Epithelial cell of prostate (primary cell): ENCODE data around the gene ASTE1.
A peak's percentile ranks its signal among the peaks of the same experiment; 100 is the strongest.
"Not testable (repeated sequence)": the region's sequence is repeated elsewhere in the genome, so short reads cannot be mapped to it uniquely, and the experiment has no call there.

Experiments
- DNase-seq: peaks from one replicate; pipeline ENCODE4 v3.0.0-alpha.2; 2011; ENCODE audit warnings: low read depth, low spot score
- H3K27ac ChIP-seq: fragments of 450-650 bp; 2 replicates; pipeline ENCODE4 v1.5.1; 2017; ENCODE audit warnings: mild to moderate bottlenecking

Gene ASTE1

GRCh38 chr3:131009698-131010097 is 16.9 kb downstream of the ASTE1 start:
- H3K27ac ChIP-seq: no peak overlapping the region
- DNase-seq: no peak

GRCh38 chr3:131008326-131008725 is 18.3 kb downstream of the ASTE1 start:
- no peak overlapping the region for H3K27ac ChIP-seq
- no peak for DNase-seq

DNA sequence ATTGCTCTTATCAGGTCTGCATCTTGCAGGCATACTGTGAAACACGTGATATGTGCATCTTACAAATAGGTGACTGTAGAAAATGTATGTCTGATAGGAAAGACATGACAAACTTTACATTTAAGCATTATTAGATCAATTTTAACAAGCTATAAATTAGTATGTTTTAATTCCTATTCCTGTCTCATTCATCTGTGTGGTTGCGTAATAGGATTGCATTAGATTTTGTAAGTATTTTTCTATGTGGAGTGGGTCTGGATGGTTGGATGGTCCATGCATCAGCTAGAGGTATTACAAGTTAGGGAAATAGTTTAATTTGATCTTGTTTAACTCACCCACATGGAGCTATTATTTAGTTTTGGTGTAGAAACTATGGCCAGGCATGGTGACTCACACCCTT is 18.8 kb downstream of the ASTE1 start:
- no peak overlapping the region for H3K27ac ChIP-seq
- DNase-seq: no peak

DNA sequence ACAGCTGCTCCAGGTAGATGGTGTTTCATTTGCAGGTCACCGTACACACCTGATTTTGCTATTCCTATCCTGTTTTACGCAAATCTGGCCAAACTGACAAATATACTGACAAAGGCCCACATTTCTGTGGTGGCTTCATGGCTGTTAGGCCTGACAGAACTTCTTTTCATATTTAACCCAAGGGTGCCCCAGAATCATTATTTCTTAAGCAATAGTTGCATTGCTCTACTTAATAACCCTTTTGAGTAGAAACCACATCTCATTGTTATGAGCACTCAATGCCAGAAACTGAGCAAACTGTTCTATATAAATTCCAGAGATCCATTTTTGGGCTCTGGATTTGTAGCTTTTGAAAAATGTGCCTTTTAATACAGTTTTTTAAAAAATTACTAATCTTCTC is 19.4 kb downstream of the ASTE1 start:
- H3K27ac ChIP-seq: no peak overlapping the region
- no peak for DNase-seq

DNA sequence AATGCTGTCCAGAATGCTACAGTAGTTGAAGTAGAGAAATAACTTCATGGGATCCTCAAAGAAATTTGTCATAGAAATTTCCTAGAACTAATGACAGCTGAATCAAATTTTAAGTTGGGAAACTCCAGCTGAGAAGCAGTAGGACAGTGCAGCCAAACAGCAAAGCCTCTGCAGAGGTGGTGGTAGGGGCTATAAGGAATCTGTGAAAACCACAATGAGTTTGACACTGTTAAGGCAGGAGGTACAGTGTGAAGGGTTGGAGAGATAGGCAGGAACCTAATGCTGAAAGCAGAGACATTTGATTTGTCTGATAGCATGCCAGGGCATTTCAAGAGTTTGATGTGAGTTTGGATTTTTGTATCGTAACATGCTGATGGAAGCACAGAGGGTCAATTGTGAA is 22.0 kb downstream of the ASTE1 start:
- no peak overlapping the region for H3K27ac ChIP-seq
- no peak for DNase-seq

- no peak overlapping the region for H3K27ac ChIP-seq
- DNase-seq: no peak
Measured at GRCh38 chr3:131001071-131001470, 25.6 kb downstream of the ASTE1 start.

DNA sequence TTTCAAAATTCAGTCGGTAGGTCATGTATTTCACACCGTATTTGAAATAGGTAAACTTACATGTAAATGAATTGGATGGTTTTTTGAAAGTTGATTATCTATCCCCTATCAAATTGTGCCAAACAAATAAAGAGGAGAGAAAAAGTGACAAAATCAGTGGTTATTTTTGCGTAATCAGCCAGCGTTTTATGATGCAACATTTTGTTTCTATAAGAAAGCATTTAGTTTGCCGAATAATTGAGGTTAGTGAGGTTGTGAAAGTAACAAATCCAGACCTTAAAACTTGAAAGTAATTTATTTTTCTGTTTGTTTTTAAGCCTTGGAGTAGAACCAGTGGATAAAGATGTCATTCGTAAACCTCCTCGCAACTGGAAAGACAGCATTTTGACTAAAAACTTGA is 29.3 kb downstream of the ASTE1 start:
- no peak for DNase-seq
- no peak overlapping the region for H3K27ac ChIP-seq

- DNase-seq: no peak
- H3K27ac ChIP-seq: no peak overlapping the region
Measured at GRCh38 chr3:130992344-130992743, 34.3 kb downstream of the ASTE1 start.

- no peak overlapping the region for H3K27ac ChIP-seq
- no peak for DNase-seq
Measured at GRCh38 chr3:130991126-130991525, 35.5 kb downstream of the ASTE1 start.

DNA sequence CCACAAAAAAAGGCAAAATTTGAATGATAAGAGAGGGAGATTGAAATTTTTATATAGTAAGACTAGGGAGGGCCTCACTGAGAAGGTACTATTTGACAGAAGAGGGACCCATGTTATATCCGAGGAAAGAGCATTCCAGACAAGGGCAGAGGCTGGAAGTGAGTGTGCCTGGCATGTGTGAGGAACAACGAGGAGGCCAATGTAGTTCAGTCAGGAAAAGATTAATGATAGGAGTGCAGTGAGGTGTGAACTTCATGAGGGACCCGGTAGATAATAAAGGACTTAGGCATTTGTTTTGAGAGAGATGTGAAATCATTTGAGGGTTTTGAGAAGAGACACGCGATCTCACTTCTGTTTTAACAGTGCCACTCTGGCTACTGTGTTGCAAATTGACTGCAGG is 36.3 kb downstream of the ASTE1 start:
- no peak for DNase-seq
- no peak overlapping the region for H3K27ac ChIP-seq

DNA sequence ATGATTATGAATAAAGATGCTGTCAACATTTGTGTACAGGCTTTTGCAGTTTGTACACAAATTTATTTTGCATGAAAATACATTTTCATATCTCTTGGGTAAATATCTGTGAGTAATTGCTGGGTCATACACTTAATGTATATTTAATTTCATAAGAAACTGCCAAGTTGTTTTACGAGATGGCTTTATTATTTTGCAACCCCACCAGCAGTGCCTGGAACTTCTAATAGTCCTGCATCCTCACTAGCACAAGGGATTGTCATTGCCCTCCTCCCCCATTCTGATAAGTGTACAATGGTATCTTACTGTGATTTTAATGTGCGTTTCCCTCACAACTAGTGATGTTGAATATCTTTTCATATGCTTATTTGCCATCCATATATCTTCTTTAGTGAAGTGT is 45.2 kb downstream of the ASTE1 start:
- H3K27ac ChIP-seq: no peak overlapping the region
- no peak for DNase-seq

- H3K27ac ChIP-seq: no peak overlapping the region
- no peak for DNase-seq
Measured at GRCh38 chr3:130979117-130979516, 47.5 kb downstream of the ASTE1 start.

DNA sequence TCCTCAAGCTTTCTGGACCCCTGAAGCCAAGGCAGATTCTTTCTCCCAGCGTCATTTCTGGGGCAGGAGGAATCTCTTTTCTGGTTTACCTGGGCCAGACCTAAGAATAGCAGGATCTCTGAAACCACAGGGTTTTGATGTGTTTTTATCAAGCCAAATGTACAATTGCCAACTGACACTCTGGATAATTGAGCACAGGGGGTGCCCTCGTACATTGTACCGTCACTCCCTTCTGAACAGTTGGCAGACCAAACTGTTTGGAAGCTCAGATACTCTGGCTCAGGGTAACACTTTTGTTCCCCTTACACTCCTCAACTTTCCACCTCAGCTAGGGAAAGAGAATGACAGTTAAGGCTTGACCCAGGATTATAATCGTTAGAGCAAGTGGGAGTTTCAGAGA is 49.9 kb downstream of the ASTE1 start:
- no peak for DNase-seq
- no peak overlapping the region for H3K27ac ChIP-seq

DNA sequence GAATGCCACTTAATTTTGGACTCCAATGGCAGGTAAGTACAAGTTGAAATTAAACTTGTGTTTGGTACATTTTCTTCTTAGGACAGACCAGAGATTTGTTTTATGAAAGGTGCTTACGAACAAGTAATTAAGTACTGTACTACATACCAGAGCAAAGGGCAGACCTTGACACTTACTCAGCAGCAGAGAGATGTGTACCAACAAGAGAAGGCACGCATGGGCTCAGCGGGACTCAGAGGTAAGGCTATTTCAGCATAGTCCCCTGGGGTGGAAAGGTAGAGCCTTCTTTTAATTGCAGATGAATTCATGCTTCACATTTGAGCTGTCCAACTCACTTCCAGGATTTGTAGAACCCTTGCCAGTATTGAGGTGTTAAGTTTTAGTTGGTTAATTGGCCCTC is 51.4 kb downstream of the ASTE1 start:
- peak overlapping the region; percentile 65 for H3K27ac ChIP-seq
- DNase-seq: peak; percentile 76

- peak overlapping the region; percentile 65 for H3K27ac ChIP-seq
- no peak for DNase-seq
Measured at GRCh38 chr3:130974201-130974600, 52.4 kb downstream of the ASTE1 start.

GRCh38 chr3:130973406-130973805 is 53.2 kb downstream of the ASTE1 start:
- H3K27ac ChIP-seq: no peak overlapping the region
- DNase-seq: no peak

GRCh38 chr3:130972592-130972991 is 54.0 kb downstream of the ASTE1 start:
- H3K27ac ChIP-seq, DNase-seq: not testable (repeated sequence)

DNA sequence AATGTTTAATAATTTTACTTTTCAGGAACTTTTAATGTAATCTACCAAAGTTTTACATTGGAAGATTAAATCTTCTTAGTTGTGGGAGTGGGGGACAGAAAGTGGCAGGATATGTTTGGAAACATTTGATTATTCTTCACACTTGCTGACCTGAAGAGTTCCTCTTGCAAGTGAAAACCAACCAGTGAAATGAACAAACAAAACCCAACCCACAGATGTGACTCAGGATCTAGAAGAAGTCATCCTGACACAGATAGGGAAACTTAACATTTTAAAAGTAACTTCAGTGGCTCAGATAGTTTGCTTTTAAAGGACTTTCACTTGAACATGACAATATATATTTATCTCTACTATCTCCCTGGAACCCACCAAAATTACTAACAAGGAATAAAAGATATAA is 55.4 kb downstream of the ASTE1 start:
- H3K27ac ChIP-seq: no peak overlapping the region

DNA sequence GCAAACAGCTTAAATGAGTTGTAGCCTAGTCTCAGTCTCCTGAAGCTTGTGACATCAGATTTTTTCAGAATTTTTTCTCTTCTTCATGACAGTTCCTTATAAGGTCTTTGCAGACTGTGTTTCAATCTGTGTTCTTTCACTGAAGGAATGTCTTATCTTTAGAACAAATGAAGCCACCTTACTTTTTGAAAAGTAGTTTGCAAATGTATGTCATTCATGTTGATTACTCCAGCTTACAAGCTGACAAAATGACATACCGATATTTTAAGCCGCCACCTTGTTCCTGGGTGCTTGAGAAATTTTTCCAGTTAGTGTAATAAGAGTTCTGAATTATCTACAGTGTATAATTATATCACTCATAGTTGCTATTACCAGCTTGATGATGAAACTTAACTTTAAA is 57.0 kb downstream of the ASTE1 start:
- no peak for DNase-seq
- H3K27ac ChIP-seq: no peak overlapping the region

More for the DNA sequence above, 55.4 kb downstream of the ASTE1 start:
- peak; percentile 10 for DNase-seq

GRCh38 chr3:130968221-130968620 is 58.4 kb downstream of the ASTE1 start:
- H3K27ac ChIP-seq: no peak overlapping the region
- DNase-seq: no peak

- no peak for DNase-seq
- H3K27ac ChIP-seq: no peak overlapping the region
Measured at GRCh38 chr3:130967281-130967680, 59.3 kb downstream of the ASTE1 start.

DNA sequence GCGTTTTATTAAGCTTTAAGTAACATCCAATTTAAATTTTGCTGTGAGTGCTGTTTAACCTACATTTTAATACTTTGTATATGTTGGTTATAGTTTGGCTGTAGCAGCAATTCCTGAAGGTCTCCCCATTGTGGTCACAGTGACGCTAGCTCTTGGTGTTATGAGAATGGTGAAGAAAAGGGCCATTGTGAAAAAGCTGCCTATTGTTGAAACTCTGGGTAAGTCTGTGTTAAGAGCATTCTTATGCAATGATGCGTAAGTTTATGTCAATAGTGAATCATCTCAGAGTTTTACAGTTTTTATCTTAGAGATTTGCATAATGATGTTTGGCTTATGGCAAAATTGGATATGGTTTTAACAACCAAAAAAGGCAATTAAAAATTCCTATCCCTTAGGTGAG is 62.7 kb downstream of the ASTE1 start:
- peak; percentile 90 for DNase-seq
- H3K27ac ChIP-seq: peak overlapping the region; percentile 85
